Activated T-helper 9 cell treated with anti-CD3 and anti-CD28 coated beads, Interleukin-2, amount 50 U/mL, for 16 hours (primary cell): Measurements from ENCODE around the gene TRHDE.

Experiments used
- DNase-seq: peaks from one replicate; pipeline ENCODE4 v3.0.0-alpha.2; 2020; ENCODE audit warnings: low read depth

Gene TRHDE

GRCh38 chr12:72323881-72324280, 51.7 kb downstream of the TRHDE start:
- DNase-seq: no peak

GRCh38 chr12:72330301-72330700, 58.1 kb downstream of the TRHDE start:
- no peak for DNase-seq

DNA sequence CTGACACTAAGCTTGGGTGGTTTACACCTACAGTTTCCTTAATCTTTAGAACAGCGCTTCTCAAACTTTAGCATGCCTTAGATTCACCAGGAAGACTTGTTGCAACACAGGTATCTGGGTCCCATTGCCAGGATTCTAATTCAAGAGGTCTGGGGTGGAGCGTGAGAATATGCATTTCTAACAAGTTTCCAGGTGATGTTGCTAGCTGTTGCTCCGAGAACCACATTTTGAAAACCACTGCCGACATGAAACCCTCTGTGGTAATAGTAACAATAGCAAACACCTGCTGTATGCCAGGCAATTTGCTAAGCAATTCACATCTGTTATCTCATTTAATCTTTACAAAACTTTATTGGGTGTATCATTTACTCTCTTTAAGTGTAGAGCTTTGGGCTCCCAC, 58.6 kb downstream of the TRHDE start:
- DNase-seq: no peak

DNA sequence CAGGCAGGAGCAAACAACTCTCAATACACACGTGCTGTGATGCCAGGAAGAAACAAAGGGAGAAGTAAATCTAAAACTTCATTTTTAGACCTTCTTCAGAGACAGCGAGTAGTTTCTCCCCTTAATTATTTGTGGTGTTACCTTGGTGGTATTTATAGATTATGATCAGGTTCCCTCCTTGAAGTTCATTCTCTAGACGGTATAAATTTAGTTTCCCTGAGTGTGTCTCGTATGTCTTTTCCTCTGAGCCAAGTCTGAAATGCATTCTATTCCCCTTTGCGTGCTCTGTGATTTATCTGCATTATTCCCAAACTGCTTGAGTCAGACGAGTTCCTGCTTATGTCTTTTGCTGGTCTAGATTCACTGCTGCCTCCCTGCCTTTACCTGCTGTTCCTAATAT, 65.2 kb downstream of the TRHDE start:
- no peak for DNase-seq

DNA sequence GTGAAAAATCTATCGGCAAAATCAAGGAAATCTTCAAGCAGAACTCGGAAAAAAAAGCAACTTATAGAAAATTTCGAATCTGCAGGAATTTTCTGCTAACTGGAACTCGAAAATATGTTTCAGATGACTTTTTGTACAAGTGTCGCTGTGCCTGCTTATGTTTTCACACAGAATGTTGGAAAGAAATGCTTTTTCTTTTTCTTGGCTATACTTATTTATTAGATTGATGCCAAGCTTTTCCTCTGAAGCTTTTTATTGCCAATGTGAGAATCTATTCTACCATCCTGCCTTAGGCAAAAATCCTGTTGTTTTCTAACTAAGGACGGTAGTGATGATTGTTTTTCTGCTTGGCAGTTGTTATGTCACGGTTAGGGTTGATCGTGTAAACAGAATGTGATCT, 65.8 kb downstream of the TRHDE start:
- DNase-seq: no peak

DNA sequence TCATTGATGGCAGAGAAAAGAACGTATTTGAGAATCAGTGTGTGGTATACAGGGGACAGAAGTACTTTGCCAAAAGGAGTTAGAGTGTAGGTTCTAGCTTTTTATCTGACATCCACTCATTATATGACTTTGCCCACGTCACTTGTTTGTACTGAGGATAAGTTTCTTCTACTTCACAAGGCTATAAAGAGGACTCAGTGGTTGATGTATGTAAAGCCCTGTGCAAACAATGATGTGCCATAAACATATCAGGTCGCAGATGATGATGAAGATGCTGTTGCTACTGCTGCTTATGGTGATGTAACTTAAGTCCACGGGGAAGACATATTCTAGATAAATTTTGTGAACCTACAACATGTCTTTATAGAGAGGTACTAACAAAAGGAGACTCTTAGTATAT, 66.3 kb downstream of the TRHDE start:
- no peak for DNase-seq

- no peak for DNase-seq
Observed at GRCh38 chr12:72346363-72346944, 74.3 kb downstream of the TRHDE start.

DNA sequence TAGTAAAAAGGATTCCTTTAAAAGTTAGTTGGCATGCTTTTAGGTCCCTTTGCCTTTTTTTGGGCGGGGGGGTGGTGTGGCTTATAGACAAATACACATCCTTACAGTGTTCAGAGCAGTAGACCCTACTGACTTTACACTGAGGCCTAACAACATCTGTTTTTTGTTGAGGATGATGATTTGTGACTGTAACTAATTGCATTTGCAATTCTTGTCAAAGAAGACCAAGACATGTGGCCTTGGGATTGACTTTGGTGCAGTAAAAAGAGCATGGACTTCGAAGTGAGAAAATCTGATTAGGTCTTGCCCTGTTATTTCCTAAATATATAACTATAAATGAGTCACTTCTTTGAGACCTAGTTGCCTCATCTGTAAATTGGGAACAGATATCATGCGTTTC, 77.3 kb downstream of the TRHDE start:
- DNase-seq: no peak

GRCh38 chr12:72359416-72359815, 87.2 kb downstream of the TRHDE start:
- DNase-seq: no peak

DNA sequence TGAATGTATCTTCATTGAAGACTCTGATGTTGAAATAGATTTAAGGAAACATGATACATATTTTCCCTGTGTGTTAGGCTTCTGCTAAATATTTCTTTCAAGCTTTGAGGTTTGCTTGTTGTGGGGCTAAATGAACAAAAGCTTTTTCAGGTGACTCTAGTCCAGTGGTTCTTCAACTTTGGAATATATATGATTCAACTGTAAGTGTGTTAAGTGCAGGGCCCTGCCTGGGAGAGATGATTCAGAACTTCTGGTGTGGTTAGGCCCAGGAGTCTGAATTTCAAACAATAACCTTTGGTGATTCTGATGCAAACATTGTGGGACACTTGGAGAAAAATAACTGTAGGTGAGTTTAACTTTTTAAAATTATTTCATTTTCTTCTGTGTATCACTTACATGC, 93.0 kb downstream of the TRHDE start:
- no peak for DNase-seq

DNA sequence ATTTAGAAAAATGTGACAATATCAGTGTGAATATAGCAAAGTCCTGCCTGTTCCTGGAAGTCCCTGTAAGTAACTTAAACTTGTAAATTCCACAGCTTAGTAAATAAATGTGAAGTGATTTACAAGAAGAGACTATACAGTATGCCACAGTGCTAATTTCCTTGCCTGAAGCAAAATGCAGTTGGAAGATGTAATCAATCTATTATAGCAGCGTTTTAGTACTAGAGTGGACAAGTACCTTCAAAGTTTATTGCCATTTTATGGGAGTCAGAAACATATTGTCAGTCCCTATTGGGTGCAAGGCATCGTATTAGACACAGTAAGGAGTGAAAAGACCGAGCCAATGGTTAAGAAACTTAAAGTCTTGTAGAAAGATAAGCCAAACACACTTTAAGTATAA, 94.1 kb downstream of the TRHDE start:
- DNase-seq: no peak

GRCh38 chr12:72368298-72368697, 96.1 kb downstream of the TRHDE start:
- DNase-seq: no peak

- DNase-seq: no peak
Observed at GRCh38 chr12:72368719-72369422, 96.7 kb downstream of the TRHDE start.

DNA sequence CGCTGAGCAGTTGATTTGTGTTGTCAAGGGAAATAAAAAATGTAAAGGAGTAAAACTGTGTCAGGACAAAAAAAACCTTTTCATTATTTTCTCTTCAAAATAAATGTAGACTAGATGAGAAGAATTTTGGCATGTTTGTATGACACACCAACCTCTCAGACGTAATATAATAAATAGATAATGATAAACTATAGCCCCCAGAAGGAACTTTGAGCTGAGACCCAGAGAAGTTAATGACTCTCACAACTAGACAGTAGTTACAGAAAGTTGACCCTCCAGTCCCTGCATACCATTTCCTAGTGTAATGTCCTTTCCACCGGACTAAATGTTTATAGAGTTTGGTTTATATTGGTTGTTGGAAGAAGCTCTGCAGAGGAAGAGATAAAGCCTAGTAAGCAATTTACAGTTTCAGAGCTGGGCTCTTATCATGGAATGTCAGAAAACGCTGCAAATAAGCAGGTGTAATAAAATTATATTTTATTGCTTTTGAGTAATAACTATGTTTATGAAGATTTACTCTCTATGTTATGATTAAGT, 97.3 kb downstream of the TRHDE start:
- DNase-seq: no peak

DNA sequence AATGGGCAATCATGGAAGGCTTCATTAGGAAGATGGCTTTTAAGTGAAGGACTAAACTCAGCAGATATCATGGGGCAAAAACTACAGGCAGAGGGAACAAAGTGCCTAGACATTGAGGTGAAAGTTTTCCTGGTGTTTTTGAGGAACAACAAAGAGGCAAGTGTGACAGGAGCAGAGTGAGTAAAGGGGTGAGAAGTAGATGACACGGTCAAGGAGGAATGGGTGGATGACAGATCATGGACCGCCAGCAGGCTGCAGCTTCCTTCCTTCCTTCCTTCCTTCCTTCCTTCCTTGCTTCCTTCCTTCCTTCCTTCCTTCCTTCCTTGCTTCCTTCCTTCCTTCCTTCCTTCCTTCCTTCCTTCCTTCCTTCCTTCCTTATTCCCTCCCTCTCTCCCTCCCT, 108.3 kb downstream of the TRHDE start:
- no peak for DNase-seq

- DNase-seq: no peak
Observed at GRCh38 chr12:72388322-72388721, 116.2 kb downstream of the TRHDE start.

DNA sequence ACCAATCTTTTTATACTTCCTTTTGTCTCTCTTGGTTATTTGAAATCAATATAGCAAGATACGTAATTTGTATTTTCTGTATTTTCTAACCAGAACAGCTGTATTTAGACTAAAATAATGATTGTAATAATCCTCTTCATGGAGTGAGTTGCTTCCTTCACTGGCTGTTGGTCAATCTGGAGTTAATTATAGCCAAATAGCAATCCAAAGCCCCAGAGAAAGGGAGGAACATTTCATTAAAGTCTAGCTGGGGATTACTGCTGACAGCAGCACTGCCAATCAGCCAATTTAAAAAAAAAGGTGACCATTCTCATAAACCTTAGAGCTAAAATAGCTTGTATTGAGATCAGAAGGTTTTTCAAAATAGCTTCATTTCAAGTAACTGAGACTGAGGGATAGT, 118.0 kb downstream of the TRHDE start:
- DNase-seq: no peak

- DNase-seq: no peak
Observed at GRCh38 chr12:72406111-72406510, 133.9 kb downstream of the TRHDE start.

DNA sequence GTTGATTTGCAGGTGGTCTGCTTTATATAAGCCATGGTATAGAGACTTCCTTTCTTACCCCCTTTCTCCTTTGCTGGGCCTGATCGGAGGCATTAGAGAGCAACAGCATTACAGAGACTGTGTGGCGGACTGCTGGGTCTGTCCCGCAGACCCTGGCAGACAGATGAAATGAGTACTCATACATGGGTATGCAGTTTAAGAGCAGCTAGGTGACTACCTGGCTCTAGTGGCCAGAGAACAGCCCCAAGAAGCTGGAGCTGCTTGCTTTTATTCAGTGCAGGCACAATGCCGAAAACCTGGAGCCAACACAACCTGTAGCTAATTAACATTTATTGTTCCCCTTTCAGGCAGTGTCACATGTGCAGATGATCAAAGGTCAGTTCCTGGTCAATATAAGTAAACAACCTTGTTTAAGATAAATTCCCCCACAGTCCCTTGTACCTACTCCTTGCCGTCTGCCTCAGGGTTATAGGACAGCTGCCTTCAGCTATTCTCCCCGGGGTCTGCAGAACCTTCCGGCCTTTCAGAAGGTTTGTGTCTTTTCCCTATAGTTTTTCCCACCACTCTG, 160.0 kb downstream of the TRHDE start:
- no peak for DNase-seq

GRCh38 chr12:72433298-72433697, 161.1 kb downstream of the TRHDE start:
- DNase-seq: no peak

GRCh38 chr12:72434999-72435398, 162.8 kb downstream of the TRHDE start:
- DNase-seq: no peak

DNA sequence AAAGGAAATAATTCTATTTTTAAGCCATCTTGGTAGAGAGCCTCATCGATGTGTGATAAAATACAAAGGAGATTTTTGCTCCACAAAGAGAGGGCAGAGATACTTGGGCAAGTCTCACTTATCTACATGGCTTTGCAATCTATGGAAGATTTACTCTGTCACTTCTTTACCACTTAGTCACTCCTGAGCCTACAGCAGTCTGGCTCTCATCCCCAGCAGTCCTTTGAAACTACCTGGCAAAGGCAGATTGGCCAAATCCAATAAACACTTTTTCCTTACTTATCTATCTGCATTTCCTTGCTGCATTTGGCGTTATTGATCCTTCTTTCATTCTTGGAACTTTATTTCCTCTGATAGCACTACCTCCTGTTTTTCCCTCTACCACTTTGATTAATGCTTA, 170.0 kb downstream of the TRHDE start:
- DNase-seq: no peak

DNA sequence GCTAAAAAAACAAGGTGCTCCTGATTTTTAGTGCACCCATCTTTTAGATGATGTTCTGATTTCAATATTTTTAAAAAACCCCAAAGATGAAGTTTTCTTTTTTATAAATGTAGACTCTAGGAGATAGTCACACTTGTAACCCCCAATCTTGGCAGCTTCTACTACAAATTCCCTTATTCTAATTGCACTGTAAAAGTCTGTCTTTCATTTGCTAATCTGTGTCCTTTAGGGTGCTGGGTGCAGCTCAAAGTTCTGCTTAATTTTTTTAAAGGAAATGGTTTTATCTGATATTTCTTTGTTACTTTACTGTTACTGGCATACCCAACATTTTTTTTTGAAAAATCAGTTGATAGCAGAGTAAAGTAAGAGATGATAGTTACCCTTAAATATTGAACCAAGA, 172.0 kb downstream of the TRHDE start:
- DNase-seq: no peak

- DNase-seq: no peak
Observed at GRCh38 chr12:72444566-72444965, 172.4 kb downstream of the TRHDE start.
